EH (cell line): Measurements from ENCODE around the gene PLA2G4C.
A peak's percentile ranks its signal among the peaks of the same experiment; 100 is the strongest.
"Not testable (repeated sequence)": the region's sequence is repeated elsewhere in the genome, so short reads cannot be mapped to it uniquely, and the experiment has no call there.

Experiments
- DNase-seq: peaks from one replicate; pipeline ENCODE4 v3.0.0-alpha.2; 2015; ENCODE audit warnings: low read depth

PLA2G4C gene

DNA sequence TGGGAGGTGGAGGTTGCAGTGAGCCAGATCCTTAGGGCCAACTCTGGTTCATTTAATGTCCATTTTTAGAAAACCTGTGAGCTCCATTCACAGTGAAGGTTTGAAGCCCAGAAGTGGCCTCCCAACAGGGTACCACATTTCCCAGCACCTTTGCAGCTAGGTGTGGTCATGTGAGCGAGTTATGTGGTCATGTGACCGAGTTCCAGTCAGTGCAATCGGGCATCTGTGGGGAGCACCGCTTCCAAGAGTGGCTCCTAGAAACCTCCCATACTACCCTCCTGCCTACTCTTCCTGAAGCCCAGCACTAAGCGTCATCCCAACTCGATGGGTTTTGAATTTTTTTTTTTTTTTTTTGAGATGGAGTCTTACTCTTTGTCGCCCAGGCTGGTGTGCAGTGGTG lies 663 bp upstream of the PLA2G4C start:
- DNase-seq = no peak

DNA sequence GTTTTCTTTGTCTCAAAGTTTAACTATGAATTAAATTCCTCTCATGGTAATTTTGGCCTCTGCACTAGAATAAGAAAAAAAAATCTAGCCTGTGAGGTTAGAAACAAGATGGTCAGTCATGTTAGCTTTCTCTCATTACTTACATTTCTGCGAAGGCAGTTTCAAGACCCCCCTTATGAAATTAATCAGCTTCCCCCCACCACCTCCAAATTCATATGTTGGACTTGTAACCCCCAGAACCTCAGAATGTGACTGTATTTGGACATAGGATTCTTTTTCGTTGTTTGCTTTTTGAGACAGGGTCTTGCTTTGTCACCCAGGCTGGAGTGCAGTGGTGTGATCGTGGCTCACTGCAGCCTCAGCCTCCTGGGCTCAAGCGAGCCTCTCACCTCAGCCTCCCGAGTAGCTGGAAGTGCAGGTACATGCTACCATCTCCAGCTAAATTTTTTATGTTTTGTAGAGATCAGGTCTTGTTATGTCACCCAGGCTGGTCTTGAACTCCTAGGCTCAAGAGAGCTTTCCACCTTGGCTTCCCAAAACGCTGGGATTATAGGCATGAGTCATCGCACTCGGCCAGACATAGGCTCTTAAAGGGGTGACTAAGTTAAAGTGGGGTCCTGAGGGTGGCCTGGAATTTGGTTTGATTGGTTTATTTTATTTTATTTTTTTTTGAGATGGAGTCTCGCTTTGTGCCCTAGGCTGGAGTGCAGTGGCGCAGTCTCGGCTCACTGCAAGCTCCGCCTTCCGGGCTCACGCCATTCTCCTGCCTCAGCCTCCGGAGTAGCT lies 1.4 kb downstream of the PLA2G4C start:
- DNase-seq = no peak

DNA sequence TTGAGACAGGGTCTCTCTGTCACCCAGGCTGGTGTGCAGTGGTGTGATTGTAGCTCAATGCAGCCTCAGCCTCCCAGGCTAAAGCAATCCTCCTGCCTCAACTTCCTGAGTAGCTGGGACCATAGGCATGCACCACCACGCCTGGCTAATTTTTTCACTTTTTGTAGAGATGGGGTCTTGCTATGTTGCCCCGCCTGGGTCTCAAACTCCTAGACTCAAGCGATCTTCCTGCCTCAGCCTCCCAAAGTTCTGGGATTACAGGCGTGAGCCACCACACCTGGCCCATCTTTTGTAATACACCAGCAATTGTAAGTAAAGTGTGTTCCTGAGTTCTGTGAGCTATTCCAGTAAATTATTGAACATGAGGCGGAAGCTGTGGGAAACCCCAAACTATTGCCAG lies 6.7 kb downstream of the PLA2G4C start:
- no peak for DNase-seq

DNA sequence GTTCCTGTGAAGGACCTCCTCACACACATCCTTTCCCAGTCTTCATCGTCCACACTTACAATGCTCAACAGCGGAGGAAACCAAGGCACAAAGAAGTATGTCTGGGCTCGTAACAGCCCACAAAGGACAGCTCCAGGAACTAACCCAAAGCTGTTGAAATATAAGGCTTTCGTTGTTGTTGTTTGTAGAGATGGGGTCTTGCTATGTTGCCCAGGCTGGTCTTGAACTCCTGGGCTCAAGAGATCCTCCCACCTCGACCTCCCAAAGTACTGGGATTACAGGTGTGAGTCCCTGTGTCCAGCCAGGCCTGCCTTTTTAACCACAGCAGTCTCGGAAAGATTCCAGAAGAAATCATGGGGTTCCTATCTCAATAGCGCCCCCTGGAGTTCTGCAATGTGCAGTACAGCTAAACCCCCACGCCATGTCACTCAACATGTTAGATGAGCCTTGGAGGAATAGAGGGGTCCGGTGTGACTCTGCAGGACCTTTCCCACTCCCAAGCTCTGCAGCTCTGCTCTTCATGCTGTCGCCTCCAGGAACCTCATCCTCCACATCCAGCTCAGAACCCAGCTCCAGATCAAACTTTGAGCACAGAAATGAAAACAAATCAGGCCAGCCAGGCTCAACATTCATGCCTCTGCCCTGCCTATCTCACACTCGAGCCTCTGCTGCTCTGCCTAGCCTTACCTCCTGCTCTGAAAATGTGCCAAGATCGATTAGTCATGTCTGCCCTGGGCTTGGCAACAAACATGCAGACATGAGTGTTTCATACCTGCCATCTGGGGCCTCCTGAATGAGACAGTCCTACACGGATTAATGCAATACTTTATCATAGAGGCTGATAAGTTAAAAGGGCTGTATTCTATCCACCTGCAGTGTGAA lies 7.5 kb downstream of the PLA2G4C start:
- peak; percentile 59 for DNase-seq

DNA sequence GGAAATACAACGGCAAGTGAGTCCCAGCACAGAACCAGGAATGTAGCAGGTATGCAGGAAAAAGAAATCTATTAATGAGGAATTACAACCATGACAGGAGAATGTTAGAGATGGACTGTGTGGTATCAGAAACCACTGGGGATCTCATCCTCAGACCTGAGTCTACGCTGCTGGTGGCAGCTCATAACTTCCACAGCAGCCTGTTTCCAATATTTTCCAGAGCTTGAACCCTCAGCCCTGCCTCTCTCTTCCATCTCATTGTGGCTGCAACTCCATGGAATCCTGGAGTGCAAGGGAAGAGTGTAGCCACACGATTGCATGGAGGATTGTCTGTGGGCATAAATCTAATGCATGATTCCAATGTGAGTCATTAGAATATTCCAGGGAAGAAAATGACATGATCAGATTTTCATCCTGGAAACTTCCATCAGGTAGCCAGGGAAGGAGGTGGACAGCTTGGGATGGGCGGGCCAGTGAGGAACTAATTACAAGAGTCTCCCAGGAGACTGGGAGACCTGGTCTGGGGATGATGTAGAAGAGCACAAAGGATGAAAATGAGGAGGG lies 14.9 kb downstream of the PLA2G4C start:
- peak; percentile 57 for DNase-seq

DNA sequence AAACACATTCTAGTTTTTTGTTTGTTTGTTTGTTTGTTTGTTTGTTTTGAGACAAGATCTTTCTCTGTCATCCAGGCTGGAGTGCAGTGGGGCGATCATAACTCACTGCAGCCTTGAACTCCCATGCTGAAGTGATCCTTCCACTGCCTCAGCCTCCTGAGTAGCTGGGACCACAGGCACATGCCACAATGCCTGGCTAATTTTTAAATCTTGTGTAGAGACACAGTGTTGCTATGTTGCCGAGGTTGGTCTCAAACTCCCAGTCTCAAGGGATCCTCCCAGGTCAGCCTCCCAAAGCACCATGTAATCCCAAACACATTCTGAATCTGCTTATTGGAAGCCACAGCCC lies 15.8 kb downstream of the PLA2G4C start:
- DNase-seq = no peak

DNA sequence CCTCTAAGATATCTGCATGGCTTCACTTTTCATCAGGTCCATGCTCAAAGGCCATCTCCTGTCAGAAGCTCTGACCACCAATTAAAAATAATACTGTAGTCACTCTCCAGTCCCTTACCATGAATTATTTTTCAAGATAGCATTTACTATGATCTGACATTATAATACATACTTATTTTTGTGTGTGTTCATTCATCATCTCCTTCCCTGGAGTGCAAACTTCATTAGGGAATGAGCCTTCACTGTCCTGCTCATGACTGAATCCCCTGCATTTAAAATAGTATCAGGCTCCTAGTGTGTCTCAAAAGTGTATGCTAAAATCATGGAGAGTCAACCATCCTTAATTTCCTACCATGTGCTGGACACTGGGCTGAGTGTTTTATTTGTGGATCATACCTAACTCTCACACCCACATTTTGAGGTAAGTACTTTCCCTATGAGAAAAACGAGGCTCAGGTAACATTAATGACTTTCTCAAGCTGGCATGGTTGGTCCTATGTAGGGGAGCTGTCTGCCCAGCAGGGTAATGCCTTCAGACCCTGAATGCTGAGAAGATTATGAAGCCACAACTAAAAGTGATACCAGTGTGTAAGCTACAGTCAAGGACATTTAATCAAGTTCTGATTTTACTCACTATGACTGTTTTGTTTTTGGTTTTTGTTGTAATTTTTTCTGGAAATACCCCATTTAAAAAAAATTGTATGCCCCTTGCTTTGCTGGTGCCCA lies 16.3 kb downstream of the PLA2G4C start:
- no peak for DNase-seq

DNA sequence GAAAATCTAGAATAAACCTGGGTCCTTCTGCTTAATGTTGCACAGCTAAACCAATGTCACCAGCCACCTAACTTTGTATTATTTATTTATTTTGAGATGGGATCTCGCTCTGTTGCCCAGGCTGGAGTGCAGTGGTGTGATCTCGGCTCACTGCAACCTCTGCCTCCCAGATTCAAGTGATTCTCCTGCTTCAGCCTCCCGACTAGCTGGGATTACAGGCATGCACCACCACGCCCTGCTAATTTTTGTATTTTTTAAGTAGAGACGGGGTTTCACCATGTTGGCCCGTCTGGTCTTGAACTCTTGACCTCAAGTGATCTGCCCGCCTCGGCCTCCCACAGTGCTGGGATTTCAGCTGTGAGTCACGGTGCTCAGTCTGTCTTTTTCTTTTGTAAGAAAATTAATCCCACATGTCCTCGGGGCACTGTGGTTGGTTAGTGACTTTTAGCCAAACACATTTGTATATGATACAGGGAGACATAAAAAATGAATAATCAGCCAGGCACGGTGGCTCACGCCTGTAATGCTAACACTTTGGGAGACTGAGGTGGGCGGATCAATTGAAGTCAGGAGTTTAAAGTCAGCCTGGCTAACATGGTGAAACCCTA lies 19.4 kb downstream of the PLA2G4C start:
- peak; percentile 98 for DNase-seq

DNA sequence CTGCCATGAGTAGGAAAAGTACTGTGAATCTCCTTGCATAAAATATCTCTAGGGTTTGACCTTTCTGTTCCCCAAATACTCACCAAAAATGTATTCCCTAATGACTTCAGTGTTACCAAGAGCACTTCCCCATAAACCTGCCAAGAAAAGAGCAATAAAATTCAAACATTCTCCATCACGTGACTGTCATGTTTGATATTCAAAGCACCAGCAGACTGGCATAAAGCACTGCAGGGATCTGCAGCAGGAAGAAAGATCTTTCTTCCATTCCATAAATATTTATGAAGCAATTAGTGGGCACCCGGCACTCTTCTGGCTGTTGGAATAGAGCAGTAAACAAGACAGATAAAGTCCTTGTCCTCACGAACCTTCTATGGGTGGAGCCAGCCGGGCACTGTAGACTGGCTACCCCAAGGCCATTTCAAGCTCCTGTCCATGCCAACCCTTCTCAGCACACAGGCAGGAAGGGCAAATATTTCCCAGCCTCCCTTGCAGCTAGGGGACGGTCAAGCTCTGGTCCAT lies 20.3 kb downstream of the PLA2G4C start:
- peak; percentile 93 for DNase-seq

DNA sequence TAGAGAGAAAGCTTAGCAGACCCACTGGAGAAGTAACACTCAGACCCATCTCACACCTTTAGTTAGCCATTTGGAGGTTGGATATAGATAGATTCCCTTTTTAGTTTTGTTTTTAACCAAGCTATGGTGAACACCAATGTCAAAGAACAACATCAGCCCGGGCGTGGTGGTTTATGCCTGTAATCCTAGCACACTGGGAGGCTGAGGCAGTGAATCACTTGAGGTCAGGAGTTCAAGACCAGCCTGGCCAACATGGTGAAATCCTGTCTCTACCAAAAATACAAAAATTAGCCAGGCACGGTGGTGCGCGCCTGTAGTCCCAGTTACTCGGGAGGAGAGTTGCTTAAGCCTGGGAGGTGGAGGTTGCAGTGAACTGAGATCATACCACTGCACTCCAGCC lies 21.6 kb downstream of the PLA2G4C start:
- DNase-seq = not testable (repeated sequence)

DNA sequence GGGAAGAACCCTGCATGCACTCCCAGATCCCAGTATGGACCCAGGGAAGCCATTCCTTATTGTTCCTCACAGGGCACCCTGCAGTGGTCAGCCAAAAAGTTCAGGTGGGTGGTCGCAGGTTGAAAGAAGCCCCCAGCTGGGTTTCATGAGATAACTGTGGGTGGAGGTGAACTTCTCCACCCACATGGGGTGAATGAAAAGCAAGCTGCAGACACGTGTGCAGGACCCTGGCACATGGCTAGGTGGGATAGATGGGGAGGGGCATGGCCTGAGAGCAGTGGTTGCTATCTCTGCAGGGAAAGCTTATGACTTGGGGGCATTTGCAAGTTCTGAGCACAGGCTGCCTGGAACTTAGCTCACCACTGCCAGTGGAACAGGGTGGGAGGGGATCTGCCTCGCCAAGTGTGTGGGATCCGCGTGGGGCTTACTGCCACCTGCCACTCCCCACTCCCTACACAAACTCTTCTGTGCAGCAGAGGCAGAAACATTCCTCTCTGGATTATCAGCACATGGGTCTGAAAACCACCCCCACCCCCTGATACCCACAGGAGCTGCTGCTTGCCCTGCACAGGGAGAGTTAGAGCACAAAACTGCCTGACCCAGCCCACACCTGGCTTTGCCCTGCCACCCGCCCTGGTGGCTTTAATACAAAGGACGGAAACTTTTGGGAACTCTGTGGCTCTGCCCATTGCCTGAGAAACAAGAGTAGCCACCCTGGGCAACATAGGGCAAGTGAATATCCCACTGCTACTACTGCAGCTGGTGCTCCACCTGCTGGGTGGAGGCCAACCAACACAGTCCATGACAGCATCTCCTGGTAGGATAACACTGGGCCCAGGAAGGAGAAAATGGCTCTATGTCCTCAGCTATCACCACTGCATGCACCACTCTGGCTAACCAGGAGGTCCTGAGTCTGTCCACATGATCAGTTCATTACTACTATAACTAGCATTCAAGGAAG lies 24.4 kb downstream of the PLA2G4C start:
- DNase-seq = no peak

DNA sequence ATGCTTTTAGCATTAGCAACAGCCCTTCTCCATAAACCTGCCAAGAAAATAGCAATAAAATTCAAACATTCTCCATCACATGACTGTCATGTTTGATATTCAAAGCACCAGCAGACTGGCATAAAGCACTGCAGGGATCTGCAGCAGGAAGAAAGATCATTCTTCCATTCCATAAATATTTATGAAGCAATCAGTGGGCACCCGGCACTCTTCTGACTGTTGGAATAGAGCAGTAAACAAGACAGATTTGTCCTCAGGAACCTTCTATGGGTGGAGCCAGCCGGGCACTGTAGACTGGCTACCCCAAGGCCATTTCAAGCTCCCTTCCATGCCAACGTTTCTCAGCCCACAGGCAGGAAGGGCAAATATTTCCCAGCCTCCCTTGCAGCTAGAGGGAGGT lies 25.5 kb downstream of the PLA2G4C start:
- peak; percentile 44 for DNase-seq

DNA sequence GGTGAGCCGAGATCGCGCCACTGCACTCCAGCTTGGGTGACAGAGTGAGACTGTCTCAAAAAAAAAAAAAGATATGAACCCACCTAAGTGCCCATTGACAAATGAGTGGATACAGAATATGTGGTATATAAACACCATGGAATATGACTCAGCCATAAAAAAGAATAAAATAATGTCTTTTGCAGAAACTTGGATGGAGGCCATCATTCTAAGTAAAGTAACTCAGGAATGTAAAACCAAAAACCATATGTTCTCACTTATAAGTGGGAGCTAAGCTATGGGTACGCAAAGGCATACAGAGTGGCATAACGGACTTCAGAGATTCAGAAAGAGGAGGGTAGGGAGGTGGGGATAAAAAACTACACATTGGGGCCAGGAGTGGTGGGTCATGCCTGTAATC lies 29.5 kb downstream of the PLA2G4C start:
- DNase-seq = peak; percentile 51

DNA sequence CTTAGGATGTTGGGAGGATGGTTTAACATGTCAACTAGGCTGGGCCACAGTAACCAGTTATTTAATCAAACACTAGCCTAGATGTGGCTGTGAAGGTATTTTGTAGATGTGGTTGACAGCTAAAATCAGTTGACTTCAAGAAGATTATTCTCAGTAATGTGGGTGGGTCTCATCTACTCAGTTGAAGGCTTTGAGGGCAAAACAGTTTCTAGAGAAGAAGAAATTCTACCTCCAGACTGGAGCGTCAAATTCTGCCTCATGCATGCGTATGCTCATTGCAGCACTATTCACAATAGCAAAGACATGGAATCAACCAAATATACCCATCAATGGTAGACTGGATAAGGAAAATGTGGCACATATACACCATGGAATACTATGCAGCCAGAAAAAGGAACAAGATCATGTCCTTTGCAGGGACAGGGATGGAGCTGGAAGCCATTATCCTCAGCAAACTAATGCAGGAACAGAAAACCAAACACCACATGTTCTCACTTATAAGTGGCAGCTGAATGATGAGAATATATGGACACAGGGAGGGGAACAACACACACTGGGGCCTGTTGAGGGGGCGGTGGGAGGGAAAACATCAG lies 40.3 kb downstream of the PLA2G4C start:
- DNase-seq = not testable (repeated sequence)

DNA sequence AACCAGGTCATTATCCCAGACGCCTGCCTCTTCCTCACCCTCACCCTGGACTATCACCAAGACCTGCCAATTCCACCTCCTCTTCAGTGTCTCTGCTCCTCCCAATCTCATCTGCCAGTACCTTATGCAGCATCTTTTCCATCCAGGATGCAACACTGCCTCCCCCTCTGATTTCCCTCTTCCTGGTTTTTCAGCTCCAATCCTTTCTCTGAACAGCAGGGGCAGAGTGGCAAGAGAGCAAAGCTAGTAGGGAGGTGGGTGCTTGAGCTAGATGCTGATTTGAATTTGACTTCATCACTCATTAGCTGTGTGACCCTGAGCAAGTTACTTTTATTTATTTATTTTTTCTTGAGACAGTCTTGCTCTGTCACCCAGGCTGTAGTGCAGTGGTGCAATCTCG lies 41.2 kb downstream of the PLA2G4C start:
- no peak for DNase-seq

DNA sequence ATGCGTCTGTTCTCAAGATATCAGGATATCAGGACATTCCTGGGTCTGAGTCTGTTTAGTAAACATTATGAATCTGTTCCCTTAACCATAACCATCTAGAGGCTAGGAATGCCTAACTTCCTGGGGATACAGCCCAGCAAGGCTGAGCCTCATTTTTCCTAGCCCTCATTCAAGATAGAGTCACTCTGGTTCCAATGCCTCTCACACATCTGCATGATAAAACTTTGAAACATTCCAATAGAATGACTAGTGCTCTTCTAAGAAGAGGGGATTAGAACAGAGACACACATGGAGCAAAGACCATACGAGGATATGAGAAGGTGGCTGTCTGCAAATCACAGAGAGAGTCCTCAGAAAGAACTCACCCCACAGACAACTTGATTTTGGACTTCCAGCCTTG lies 46.1 kb downstream of the PLA2G4C start:
- DNase-seq = peak; percentile 53

DNA sequence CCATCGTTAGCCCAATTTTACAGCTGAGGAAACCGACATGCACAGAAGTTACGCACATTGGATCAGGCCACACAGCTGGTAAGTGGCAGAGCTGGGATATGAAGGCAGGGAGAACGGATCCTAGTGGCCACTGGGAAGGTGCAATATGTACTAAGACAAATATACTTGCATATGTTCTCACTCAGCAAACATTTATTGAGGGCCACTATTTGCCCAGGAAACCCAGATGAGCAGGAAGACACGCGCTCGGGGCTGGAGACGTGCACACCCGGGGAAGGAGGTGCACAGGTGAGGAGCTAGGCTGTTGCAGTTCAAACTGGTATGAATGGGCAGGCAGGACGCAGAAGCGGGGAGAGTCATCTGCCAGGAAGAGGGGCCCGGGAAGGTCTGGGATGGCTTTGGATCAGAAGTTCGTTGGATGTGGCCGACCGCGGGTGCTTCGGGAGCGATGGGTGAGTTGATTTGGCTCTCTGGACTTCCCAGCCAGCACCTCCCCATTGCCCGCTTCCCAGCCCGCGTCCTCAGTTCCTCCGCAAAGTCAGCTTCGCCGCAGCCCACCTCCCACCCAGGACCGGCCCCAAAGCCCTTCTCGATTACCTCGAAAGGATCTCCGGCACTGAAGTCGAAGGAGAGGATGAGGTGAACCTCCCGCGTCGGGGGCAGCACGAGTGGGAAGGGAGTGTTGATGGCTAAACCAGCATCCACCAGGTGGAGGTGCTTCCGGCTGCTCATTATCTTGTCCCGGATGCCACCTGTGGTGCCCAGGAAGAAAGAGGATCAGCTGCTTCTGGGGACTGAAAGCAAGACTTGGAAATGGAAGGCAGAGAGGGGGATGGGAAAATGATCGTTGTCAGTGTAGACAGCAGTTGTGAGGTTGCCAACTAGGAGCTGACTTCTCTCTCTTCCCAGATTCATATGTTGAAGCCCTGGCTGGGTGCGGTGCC lies 48.9 kb downstream of the PLA2G4C start:
- DNase-seq = no peak

DNA sequence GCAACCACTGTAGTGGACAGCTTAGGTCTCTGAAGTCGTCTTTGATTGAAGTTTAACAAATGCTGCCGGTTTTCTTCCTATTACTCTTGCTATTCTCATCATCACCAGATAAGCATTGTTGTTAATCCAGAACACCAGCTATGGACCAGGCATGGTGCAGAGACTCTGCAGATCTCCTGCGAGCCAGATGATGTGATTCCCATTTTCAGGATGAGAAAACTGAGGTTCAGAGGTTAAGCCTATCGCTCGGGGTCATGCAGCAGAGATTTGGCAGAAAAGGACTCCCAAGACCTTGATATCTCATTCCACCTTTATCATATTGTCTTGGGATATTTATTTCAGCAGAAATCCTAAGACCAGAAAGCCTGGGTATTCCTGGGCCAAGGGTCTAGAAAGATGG lies 50.2 kb downstream of the PLA2G4C start:
- no peak for DNase-seq

DNA sequence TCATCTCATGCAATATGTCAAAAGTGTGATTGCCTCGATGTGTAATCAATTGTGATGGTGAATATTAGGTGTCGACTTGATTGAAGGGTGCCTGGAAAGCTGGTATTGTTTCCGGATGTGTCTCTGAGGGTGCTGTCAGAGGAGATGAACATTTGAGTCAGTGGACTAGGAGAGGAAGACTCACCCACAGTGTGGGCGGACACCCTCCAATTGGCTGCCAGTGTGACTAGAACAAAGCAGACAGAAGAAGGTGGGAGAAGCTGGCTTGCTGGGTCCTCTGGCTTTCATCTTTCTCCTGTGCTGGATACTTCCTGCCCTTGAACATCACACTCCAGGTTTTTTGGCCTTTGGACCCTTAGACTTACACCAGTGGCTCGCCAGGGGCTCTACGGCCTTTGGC lies 51.3 kb downstream of the PLA2G4C start:
- DNase-seq = no peak
